ENCODE measurements around the gene JMJD8. TPM values are rescaled to one million over a fixed set of nuclear protein-coding genes. Genes with fewer than 3 reads are reported as not detected.

Gene JMJD8
- total and polyA plus RNA-seq, 11 donors = 36.2 to 103 (median 44.1) TPM

GRCh38 chr16:652454-653305 is 31.5 kb downstream of the JMJD8 start:
- no peak for ATAC-seq
- Histone ChIP-seq H3K9me3 (no peaks in the 10 kb centered on the region), H3K36me3 (peaks cover 0 to 30% (median 0%) of the 10 kb centered on the region in 9 donors), H3K27me3 (no peaks in the 10 kb centered on the region), H3K4me3 (no peak overlapping the region), H3K4me1 (peaks cover 3 to 30% (median 21%) of the 10 kb centered on the region in 12 donors), H3K27ac (no peak overlapping the region)
- TF ChIP-seq POLR2A (IDR thresholded peaks at IDR 0.05) = no peak
- no peak for TF ChIP-seq CTCF (IDR thresholded peaks at IDR 0.05)
- intact Hi-C loops (cut with DNase I) = loop anchor here in 1 of 10 donors (10.0 kb wide), 1 partner anchor 68 kb away; no protein-coding TSS in a partner anchor
- 83 to 94% (median 85%) methylated on average over 10 to 28 of the region's 28 CpGs for WGBS, 4 donors
- DNase-seq = no peak

- ATAC-seq = no peak
- intact Hi-C loops (cut with DNase I) = loop anchor here in 1 of 10 donors (10.0 kb wide), 1 partner anchor 67 kb away; no protein-coding TSS in a partner anchor
- no peaks in the 10 kb centered on the region for H3K27me3 ChIP-seq
- TF ChIP-seq CTCF (IDR thresholded peaks at IDR 0.05) (no peak), POLR2A (IDR thresholded peaks at IDR 0.05) (no peak)
- H3K36me3 ChIP-seq = peaks cover 0 to 23% (median 0%) of the 10 kb centered on the region in 9 donors
- H3K4me3 ChIP-seq = no peak overlapping the region
- DNase-seq = no peak
- peaks cover 3 to 38% (median 29%) of the 10 kb centered on the region in 12 donors for H3K4me1 ChIP-seq
- no peaks in the 10 kb centered on the region for H3K9me3 ChIP-seq
- WGBS, 4 donors = 87 to 92% (median 91%) methylated on average over 14 to 22 of the region's 22 CpGs
- H3K27ac ChIP-seq = no peak overlapping the region
These were observed 32.3 kb downstream of the JMJD8 start for GRCh38 chr16:651844-652243.

- ATAC-seq (no peak), DNase-seq (no peak)
- no peak for TF ChIP-seq CTCF (IDR thresholded peaks at IDR 0.05)
- no peak for TF ChIP-seq POLR2A (IDR thresholded peaks at IDR 0.05)
- peaks cover 0 to 7% (median 0%) of the 10 kb centered on the region in 9 donors for H3K36me3 ChIP-seq
- peak overlapping the region in 10 of 12 donors; percentile 76 to 97 (median 90) for H3K27ac ChIP-seq
- H3K4me3 ChIP-seq = peak overlapping the region; percentile 61 to 94 (median 74)
- intact Hi-C loops (cut with DNase I) = loop anchor here in 3 of 10 donors (10.0 kb wide), 1 partner anchor 65 kb away; no protein-coding TSS in a partner anchor
- no peaks in the 10 kb centered on the region for H3K9me3 ChIP-seq
- H3K4me1 ChIP-seq = peaks cover 3 to 60% (median 40%) of the 10 kb centered on the region in 12 donors
- H3K27me3 ChIP-seq = no peaks in the 10 kb centered on the region
- WGBS, 4 donors = 0 to 7% (median 2%) methylated on average over 12 to 44 of the region's 44 CpGs
These were observed 34.5 kb downstream of the JMJD8 start for GRCh38 chr16:649631-650030.
